Measurements from ENCODE around the gene ADAMTSL1. TPM values are rescaled to one million over a fixed set of nuclear protein-coding genes. Genes with fewer than 3 reads are reported as not detected.
A peak's percentile ranks its signal among the peaks of the same experiment; 100 is the strongest.

Gene ADAMTSL1
- total and polyA plus RNA-seq, 12 donors: 0.37 to 5.2 (median 1.9) TPM

GRCh38 chr9:18466101-18466500 is 7.9 kb upstream of the ADAMTSL1 start:
- Histone ChIP-seq H3K27ac (no peak overlapping the region), H3K9me3 (peaks cover 0 to 13% (median 0%) of the 10 kb centered on the region in 11 donors), H3K36me3 (no peaks in the 10 kb centered on the region), H3K27me3 (no peaks in the 10 kb centered on the region), H3K4me1 (no peaks in the 10 kb centered on the region), H3K4me3 (no peak overlapping the region)
- WGBS, 2 donors: 61 to 67% methylated on average over 4 of the region's 4 CpGs
- ATAC-seq (no peak), DNase-seq (no peak)
- no peak for TF ChIP-seq CTCF (IDR thresholded peaks at IDR 0.05)
- intact Hi-C loops (cut with DNase I): no loop called here

GRCh38 chr9:18467696-18468095 is 6.3 kb upstream of the ADAMTSL1 start:
- no peak for TF ChIP-seq CTCF (IDR thresholded peaks at IDR 0.05)
- Histone ChIP-seq H3K27me3 (no peaks in the 10 kb centered on the region), H3K4me3 (no peak overlapping the region), H3K36me3 (no peaks in the 10 kb centered on the region), H3K9me3 (peaks cover 0 to 13% (median 0%) of the 10 kb centered on the region in 11 donors), H3K27ac (no peak overlapping the region), H3K4me1 (peaks cover 0 to 14% (median 3%) of the 10 kb centered on the region in 9 donors)
- WGBS, 2 donors: 36 to 38% methylated on average over 1 of the region's 1 CpG
- DNase-seq (no peak), ATAC-seq (no peak)
- intact Hi-C loops (cut with DNase I): no loop called here

DNA sequence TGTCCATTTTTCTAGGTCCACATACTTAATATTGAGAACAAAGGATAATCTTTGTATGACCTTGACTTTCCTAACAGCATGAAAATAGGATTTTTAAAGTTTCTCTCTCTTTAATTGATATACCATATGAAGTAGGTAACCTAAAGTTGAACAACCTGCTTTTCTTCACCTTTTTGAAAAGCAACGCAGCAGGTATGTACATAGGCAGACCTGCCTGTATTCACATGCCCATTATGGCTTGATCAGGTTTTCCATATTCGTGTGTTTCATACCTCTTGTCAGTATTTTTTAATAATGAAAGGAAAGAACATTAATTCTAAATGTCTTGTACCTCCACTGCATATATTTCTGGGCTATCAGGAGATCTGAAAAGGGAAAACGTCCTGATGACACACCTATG is 1.5 kb upstream of the ADAMTSL1 start:
- peak overlapping the region in 2 of 10 donors; percentile 12 to 42 for H3K27ac ChIP-seq

GRCh38 chr9:18472841-18473251 is 1.1 kb upstream of the ADAMTSL1 start:
- Histone ChIP-seq H3K9me3 (peaks cover 0 to 13% (median 0%) of the 10 kb centered on the region in 11 donors), H3K36me3 (no peaks in the 10 kb centered on the region), H3K4me1 (peaks cover 0 to 27% (median 19%) of the 10 kb centered on the region in 9 donors), H3K27ac (peak overlapping the region in 2 of 10 donors; percentile 42 to 48), H3K27me3 (no peaks in the 10 kb centered on the region), H3K4me3 (peak overlapping the region in 3 of 10 donors; percentile 45 to 53 (median 50))
- intact Hi-C loops (cut with DNase I): no loop called here
- TF ChIP-seq CTCF (IDR thresholded peaks at IDR 0.05): no peak
- peak in 1 of 2 donors; percentile 24 for DNase-seq
- WGBS, 2 donors: 31 to 43% methylated on average over 4 of the region's 4 CpGs
- peak in 7 of 8 donors; percentile 32 to 78 (median 62) for ATAC-seq

More for the DNA sequence above, 1.5 kb upstream of the ADAMTSL1 start:
- H3K4me3 ChIP-seq: no peak overlapping the region
- H3K9me3 ChIP-seq: peaks cover 0 to 13% (median 0%) of the 10 kb centered on the region in 11 donors
- DNase-seq (no peak), ATAC-seq (no peak)
- H3K36me3 ChIP-seq: no peaks in the 10 kb centered on the region
- TF ChIP-seq CTCF (IDR thresholded peaks at IDR 0.05): no peak
- H3K27me3 ChIP-seq: no peaks in the 10 kb centered on the region
- peaks cover 0 to 27% (median 19%) of the 10 kb centered on the region in 9 donors for H3K4me1 ChIP-seq
- intact Hi-C loops (cut with DNase I): no loop called here
- 59 to 69% methylated on average over 3 of the region's 3 CpGs for WGBS, 2 donors
